H9 (cell line): ENCODE data around the gene TMEM141. TPM values are rescaled to one million over a fixed set of nuclear protein-coding genes. Genes with fewer than 3 reads are reported as not detected.

Source experiments
- DNase-seq: peaks from one replicate; pipeline ENCODE4 v3.0.0-alpha.2; 2017
- H2AFZ ChIP-seq: one replicate; pipeline ENCODE4 v1.6.1; 2013; ENCODE audit warnings: mild to moderate bottlenecking, low read length, control low read depth, moderate library complexity
- H2AK5ac ChIP-seq: 2 replicates; pipeline ENCODE4 v1.6.1; 2013; ENCODE audit warnings: low read length, control low read depth, mixed read lengths; ENCODE audit not compliant: insufficient read length
- H2BK120ac ChIP-seq: one replicate; pipeline ENCODE4 v1.6.1; 2013; ENCODE audit warnings: low read depth, mild to moderate bottlenecking, low read length, control low read depth, inconsistent platforms; ENCODE audit not compliant: poor library complexity, severe bottlenecking
- H2BK12ac ChIP-seq: 2 replicates; pipeline ENCODE4 v1.6.1; 2013; ENCODE audit warnings: low read length, control low read depth, mixed read lengths, low read depth; ENCODE audit not compliant: insufficient read length
- H2BK15ac ChIP-seq: 2 replicates; pipeline ENCODE4 v1.6.1; 2013; ENCODE audit warnings: low read depth, low read length, control low read depth
- H2BK20ac ChIP-seq: one replicate; pipeline ENCODE4 v1.6.1; 2013; ENCODE audit warnings: low read depth, mild to moderate bottlenecking, low read length, control low read depth, inconsistent platforms; ENCODE audit not compliant: poor library complexity, severe bottlenecking
- H2BK5ac ChIP-seq: 2 replicates; pipeline ENCODE4 v1.6.1; 2013; ENCODE audit warnings: low read length, control low read depth, mixed read lengths; ENCODE audit not compliant: insufficient read length
- H3K14ac ChIP-seq: 2 replicates; pipeline ENCODE4 v1.6.1; 2013; ENCODE audit warnings: low read length, control low read depth; ENCODE audit not compliant: insufficient read depth
- H3K18ac ChIP-seq: 2 replicates; pipeline ENCODE4 v1.6.1; 2013; ENCODE audit warnings: low read depth, mild to moderate bottlenecking, mixed read lengths, low read length, control low read depth; ENCODE audit not compliant: insufficient read length
- H3K23ac ChIP-seq: 2 replicates; pipeline ENCODE4 v1.6.1; 2013; ENCODE audit warnings: low read length, control low read depth, mixed read lengths, low read depth; ENCODE audit not compliant: insufficient read length
- H3K23me2 ChIP-seq: 2 replicates; pipeline ENCODE4 v1.6.1; 2013; ENCODE audit warnings: low read depth, mild to moderate bottlenecking, mixed read lengths, low read length, control low read depth; ENCODE audit not compliant: insufficient read length, poor library complexity, severe bottlenecking
- H3K27ac ChIP-seq: 2 replicates; pipeline ENCODE4 v1.5.1; 2013; ENCODE audit warnings: low read length, control low read depth, mixed read lengths, low read depth; ENCODE audit not compliant: insufficient read length
- H3K27me3 ChIP-seq: 2 replicates; pipeline ENCODE4 v1.6.1; 2013; ENCODE audit warnings: low read length, control low read depth, inconsistent platforms; ENCODE audit not compliant: insufficient read depth
- H3K4ac ChIP-seq: 2 replicates; pipeline ENCODE4 v1.6.1; 2013; ENCODE audit warnings: low read depth, mild to moderate bottlenecking, control low read depth, inconsistent platforms, low read length, moderate library complexity
- H3K4me1 ChIP-seq: 2 replicates; pipeline ENCODE4 v1.6.1; 2013; ENCODE audit warnings: low read length, control low read depth, inconsistent platforms; ENCODE audit not compliant: insufficient read depth
- H3K4me2 ChIP-seq: 2 replicates; pipeline ENCODE4 v1.6.1; 2013; ENCODE audit warnings: low read length, control low read depth, mixed read lengths; ENCODE audit not compliant: insufficient read length, insufficient read depth
- H3K56ac ChIP-seq: 2 replicates; pipeline ENCODE4 v1.6.1; 2013; ENCODE audit warnings: low read depth, mild to moderate bottlenecking, mixed read lengths, low read length, control low read depth; ENCODE audit not compliant: insufficient read length
- H3K79me1 ChIP-seq: 2 replicates; pipeline ENCODE4 v1.6.1; 2013; ENCODE audit warnings: low read depth, mild to moderate bottlenecking, moderate library complexity, low read length, control low read depth, inconsistent platforms; ENCODE audit not compliant: insufficient read depth, poor library complexity, severe bottlenecking
- H3K79me2 ChIP-seq: 2 replicates; pipeline ENCODE4 v1.6.1; 2013; ENCODE audit warnings: low read length, control low read depth, inconsistent platforms; ENCODE audit not compliant: insufficient read depth
- H3K9ac ChIP-seq: 2 replicates; pipeline ENCODE4 v1.6.1; 2013; ENCODE audit warnings: low read length, control low read depth, mixed read lengths; ENCODE audit not compliant: insufficient read length; ENCODE audit errors: extremely low read depth
- H3K9me3 ChIP-seq: one replicate; pipeline ENCODE4 v1.6.1; 2013; ENCODE audit warnings: low read depth, low read length, inconsistent platforms; ENCODE audit not compliant: control insufficient read depth
- H3T11ph ChIP-seq: one replicate; pipeline ENCODE4 v1.6.1; 2013; ENCODE audit warnings: mild to moderate bottlenecking, low read length, control low read depth, inconsistent platforms
- H4K20me1 ChIP-seq: one replicate; pipeline ENCODE4 v1.6.1; 2013; ENCODE audit not compliant: control insufficient read depth, insufficient read length, insufficient read depth
- H4K5ac ChIP-seq: 2 replicates; pipeline ENCODE4 v1.6.1; 2013; ENCODE audit warnings: low read depth, mild to moderate bottlenecking, mixed read lengths, low read length, control low read depth; ENCODE audit not compliant: insufficient read length
- H4K8ac ChIP-seq: replicated peaks from 2 replicates; pipeline ENCODE4 v1.6.1; 2013; ENCODE audit warnings: low read length, control low read depth, mixed read lengths, low read depth; ENCODE audit not compliant: insufficient read length
- H4K91ac ChIP-seq: 2 replicates; pipeline ENCODE4 v1.6.1; 2013; ENCODE audit warnings: low read depth, mild to moderate bottlenecking, moderate library complexity, mixed read lengths, low read length, control low read depth; ENCODE audit not compliant: insufficient read length
- H3K27ac Mint-ChIP-seq, 3 experiments: 2 replicates in 2 of 3; 3 replicates in 1 of 3; pipeline ENCODE4 v1.8.0; 2020 to 2021; ENCODE audit warnings: mixed read lengths in 3 of 3, mild to moderate bottlenecking in 1 of 3, moderate library complexity in 1 of 3
- H3K27me3 Mint-ChIP-seq: 2 replicates; pipeline ENCODE4 v1.8.0; 2021; ENCODE audit warnings: low read depth, mild to moderate bottlenecking, moderate library complexity, mixed read lengths
- H3K36me3 Mint-ChIP-seq, 3 experiments: 2 replicates in 2 of 3; 3 replicates in 1 of 3; pipeline ENCODE4 v1.8.0; 2020 to 2021; ENCODE audit warnings: low read depth in 3 of 3, mixed read lengths in 3 of 3; ENCODE audit not compliant: insufficient read depth in 1 of 3
- H3K4me1 Mint-ChIP-seq, 2 experiments: 2 replicates each; pipeline ENCODE4 v1.8.0; 2020; ENCODE audit warnings: mixed read lengths in 2 of 2
- H3K4me3 Mint-ChIP-seq, 2 experiments: 2 replicates in 1 of 2; 3 replicates in 1 of 2; pipeline ENCODE4 v1.8.0; 2020 to 2021; ENCODE audit warnings: mild to moderate bottlenecking in 2 of 2, mixed read lengths in 2 of 2, moderate library complexity in 1 of 2
- H3K9me3 Mint-ChIP-seq, 2 experiments: 2 replicates in 1 of 2; 3 replicates in 1 of 2; pipeline ENCODE4 v1.8.0; 2020; ENCODE audit warnings: mild to moderate bottlenecking in 2 of 2, mixed read lengths in 2 of 2, moderate library complexity in 1 of 2
- WGBS: extraction: QIAGEN DNeasy Blood & Tissue Kit; methylation state at CpG from one replicate; pipeline ENCODE4 v1.1.7; 2013; ENCODE audit warnings: missing lambda C conversion rate, low lambda C conversion rate, mixed read lengths; ENCODE audit not compliant: insufficient read length; ENCODE audit errors: extremely low coverage; 5-methylcytosine and 5-hydroxymethylcytosine counted together
- total RNA-seq: library from RNA; stranded (reverse); gene quantifications from 2 replicates; pipeline ENCODE4 v1.2.1, GENCODE V29; 2021
- TF ChIP-seq, protein P1 (sequence below): fragments of 200-600 bp; sonication (generic); conservative IDR thresholded peaks from 3 replicates; pipeline ENCODE4 v1.8.0; 2021; ENCODE audit warnings: antibody characterized with exemption, mild to moderate bottlenecking

TMEM141 gene
- total RNA-seq, 1 experiment from 2014 or later = 55.2 TPM

DNA sequence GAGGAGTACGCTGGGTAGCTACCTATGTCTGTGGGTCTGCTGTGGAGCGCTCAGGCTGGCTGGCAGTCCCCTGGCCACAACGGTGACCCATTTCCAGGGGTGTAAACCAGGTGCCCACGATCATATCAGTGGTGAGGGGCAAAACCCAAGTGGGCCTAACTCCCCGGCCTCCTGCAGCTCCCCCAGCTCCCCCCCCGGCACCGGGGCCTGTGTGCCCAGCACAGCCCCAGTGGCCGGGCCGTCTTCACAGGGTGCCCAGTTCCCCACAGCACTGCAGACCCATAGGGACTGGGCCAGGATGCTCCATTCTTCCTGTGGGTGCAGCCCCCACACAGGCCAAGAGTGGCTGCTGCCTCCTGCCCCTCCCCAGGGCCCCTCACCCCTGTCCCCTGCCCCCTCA is 32.1 kb upstream of the TMEM141 start:
- no peak overlapping the region for H2AFZ ChIP-seq
- no peaks in the 10 kb centered on the region for H3K27me3 ChIP-seq
- no peak overlapping the region for H4K91ac ChIP-seq
- no peak overlapping the region for H3K56ac ChIP-seq
- H3K23me2 ChIP-seq = no peaks in the 10 kb centered on the region
- no peak overlapping the region for H3K27ac ChIP-seq
- H3K4me1 ChIP-seq = no peaks in the 10 kb centered on the region
- no peak overlapping the region for H3K4me2 ChIP-seq
- H3T11ph ChIP-seq = no peak overlapping the region
- H2BK15ac ChIP-seq = no peak overlapping the region
- H3K79me1 ChIP-seq = no peaks in the 10 kb centered on the region
- no peak overlapping the region for H3K4ac ChIP-seq
- Mint-ChIP-seq H3K9me3 (peaks cover 9 to 11% of the 10 kb centered on the region in 2 experiments; a peak in 4 of 5 replicates), H3K4me1 (peaks cover 10 to 27% of the 10 kb centered on the region in 2 experiments; a peak in 3 of 4 replicates), H3K27ac (no peak overlapping the region), H3K36me3 (peaks cover 2 to 9% (median 2%) of the 10 kb centered on the region in 3 experiments; a peak in 4 of 7 replicates), H3K27me3 (peaks cover 2% of the 10 kb centered on the region; the same call in 1 of the 2 replicates), H3K4me3 (no peak overlapping the region)
- H2BK5ac ChIP-seq = no peak overlapping the region
- no peak overlapping the region for H2BK12ac ChIP-seq
- H4K5ac ChIP-seq = no peak overlapping the region
- no peak overlapping the region for H2BK120ac ChIP-seq
- no peak overlapping the region for H3K23ac ChIP-seq
- H3K14ac ChIP-seq = no peak overlapping the region
- no peaks in the 10 kb centered on the region for H4K20me1 ChIP-seq
- H2AK5ac ChIP-seq = no peak overlapping the region
- peak; percentile 19 for DNase-seq
- no peak overlapping the region for H2BK20ac ChIP-seq
- H3K79me2 ChIP-seq = no peaks in the 10 kb centered on the region
- no peaks in the 10 kb centered on the region for H3K9me3 ChIP-seq
- TF ChIP-seq, protein P1, sequence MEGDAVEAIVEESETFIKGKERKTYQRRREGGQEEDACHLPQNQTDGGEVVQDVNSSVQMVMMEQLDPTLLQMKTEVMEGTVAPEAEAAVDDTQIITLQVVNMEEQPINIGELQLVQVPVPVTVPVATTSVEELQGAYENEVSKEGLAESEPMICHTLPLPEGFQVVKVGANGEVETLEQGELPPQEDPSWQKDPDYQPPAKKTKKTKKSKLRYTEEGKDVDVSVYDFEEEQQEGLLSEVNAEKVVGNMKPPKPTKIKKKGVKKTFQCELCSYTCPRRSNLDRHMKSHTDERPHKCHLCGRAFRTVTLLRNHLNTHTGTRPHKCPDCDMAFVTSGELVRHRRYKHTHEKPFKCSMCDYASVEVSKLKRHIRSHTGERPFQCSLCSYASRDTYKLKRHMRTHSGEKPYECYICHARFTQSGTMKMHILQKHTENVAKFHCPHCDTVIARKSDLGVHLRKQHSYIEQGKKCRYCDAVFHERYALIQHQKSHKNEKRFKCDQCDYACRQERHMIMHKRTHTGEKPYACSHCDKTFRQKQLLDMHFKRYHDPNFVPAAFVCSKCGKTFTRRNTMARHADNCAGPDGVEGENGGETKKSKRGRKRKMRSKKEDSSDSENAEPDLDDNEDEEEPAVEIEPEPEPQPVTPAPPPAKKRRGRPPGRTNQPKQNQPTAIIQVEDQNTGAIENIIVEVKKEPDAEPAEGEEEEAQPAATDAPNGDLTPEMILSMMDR = no peak
- no peak overlapping the region for H3K9ac ChIP-seq
- no peak overlapping the region for H3K18ac ChIP-seq
- no peak overlapping the region for H4K8ac ChIP-seq
- no CpG with 5 or more reads among the region's 9 CpGs for WGBS
